HG02678 (cell line): Measurements from ENCODE around the gene SRP19.
A peak's percentile ranks its signal among the peaks of the same experiment; 100 is the strongest.
"Not testable (repeated sequence)": the region's sequence is repeated elsewhere in the genome, so short reads cannot be mapped to it uniquely, and the experiment has no call there.

Experiments
- ATAC-seq: cut with Tn5 transposase; IDR thresholded peaks from one replicate; pipeline ENCODE4 v1.9.1; 2021; ENCODE audit warnings: mild to moderate bottlenecking, moderate library complexity; ENCODE audit not compliant: unreplicated experiment

The SRP19 gene

GRCh38 chr5:112869948-112870347, 8.9 kb downstream of the SRP19 start:
- ATAC-seq = peak; percentile 85

DNA sequence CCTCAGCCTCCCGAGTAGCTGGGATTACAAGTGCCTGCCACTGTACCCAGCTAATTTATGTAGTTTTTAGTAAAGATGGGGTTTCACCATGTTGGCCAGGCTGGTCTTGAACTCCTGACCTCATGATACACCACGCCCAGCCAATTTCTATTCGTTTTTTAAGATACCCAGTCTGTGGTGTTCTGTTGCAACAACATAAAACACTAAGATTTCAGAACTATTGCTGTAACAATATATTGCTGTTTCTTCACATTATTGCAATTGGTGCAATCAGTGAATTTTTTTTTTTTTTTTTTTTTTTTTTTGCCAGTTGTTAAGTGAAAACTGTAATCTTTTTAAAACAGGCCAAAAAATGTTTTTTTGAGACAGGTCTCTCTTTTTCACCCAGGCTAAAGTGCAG, 9.9 kb downstream of the SRP19 start:
- ATAC-seq = no peak

- no peak for ATAC-seq
Measured at GRCh38 chr5:112876362-112876761, 15.3 kb downstream of the SRP19 start.

GRCh38 chr5:112878101-112878500, 17.0 kb downstream of the SRP19 start:
- no peak for ATAC-seq

DNA sequence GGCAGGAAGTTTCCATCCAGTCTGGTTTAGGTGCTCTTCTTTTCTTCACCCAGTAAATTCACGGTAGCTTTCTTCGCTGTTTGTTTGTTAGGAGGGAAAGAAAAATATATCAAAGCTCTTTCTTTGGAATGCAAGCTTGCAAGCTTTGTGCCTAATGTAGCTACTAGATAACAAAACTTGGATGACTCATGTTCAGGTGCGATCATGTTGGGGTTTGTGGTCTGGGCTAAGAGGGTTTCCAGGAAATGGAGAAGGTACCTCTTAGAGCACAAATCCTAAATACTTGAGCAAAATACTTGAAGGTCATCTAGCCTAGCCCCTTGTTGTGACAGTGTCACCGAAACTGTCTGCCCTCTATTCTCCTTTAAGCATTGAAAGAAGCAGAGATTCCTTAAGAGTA, 17.7 kb downstream of the SRP19 start:
- no peak for ATAC-seq

GRCh38 chr5:112880219-112880964, 19.3 kb downstream of the SRP19 start:
- ATAC-seq = no peak

- no peak for ATAC-seq
Measured at GRCh38 chr5:112883192-112883591, 22.1 kb downstream of the SRP19 start.

DNA sequence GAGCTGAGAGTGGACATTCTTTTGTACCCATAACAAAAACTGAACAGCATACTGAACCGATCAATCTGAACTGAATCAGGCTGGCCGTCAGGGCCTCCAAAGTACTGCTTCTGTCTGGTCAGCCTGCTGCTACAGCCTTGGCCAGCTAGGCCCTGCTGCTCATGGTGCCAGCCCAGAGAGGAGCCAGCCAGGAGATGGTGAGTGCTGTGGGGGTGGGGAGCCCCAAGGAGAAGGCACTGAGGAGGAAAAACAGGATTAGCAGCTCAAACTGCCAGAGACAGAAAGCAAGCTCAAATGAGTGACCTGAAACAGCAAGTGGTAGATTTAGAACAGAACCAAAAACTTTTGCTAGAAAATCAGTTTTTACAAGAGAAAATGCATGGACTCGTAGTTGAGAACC, 23.9 kb downstream of the SRP19 start:
- no peak for ATAC-seq

- no peak for ATAC-seq
Measured at GRCh38 chr5:112886975-112887374, 25.9 kb downstream of the SRP19 start.

DNA sequence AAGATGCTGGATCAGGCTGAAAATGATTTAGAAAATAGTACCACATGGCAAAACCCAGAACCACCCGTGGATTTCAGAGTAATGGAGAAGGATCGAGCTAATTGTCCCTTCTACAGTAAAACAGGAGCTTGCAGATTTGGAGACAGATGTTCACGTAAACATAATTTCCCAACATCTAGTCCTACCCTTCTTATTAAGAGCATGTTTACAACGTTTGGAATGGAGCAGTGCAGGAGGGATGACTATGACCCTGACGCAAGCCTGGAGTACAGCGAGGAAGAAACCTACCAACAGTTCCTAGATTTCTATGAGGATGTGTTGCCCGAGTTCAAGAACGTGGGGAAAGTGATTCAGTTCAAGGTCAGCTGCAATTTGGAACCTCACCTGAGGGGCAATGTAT, 31.0 kb downstream of the SRP19 start:
- not testable (repeated sequence) for ATAC-seq

- no peak for ATAC-seq
Measured at GRCh38 chr5:112892776-112893175, 31.7 kb downstream of the SRP19 start.

- ATAC-seq = no peak
Measured at GRCh38 chr5:112895682-112896081, 34.6 kb downstream of the SRP19 start.

GRCh38 chr5:112902561-112902960, 41.5 kb downstream of the SRP19 start:
- no peak for ATAC-seq

DNA sequence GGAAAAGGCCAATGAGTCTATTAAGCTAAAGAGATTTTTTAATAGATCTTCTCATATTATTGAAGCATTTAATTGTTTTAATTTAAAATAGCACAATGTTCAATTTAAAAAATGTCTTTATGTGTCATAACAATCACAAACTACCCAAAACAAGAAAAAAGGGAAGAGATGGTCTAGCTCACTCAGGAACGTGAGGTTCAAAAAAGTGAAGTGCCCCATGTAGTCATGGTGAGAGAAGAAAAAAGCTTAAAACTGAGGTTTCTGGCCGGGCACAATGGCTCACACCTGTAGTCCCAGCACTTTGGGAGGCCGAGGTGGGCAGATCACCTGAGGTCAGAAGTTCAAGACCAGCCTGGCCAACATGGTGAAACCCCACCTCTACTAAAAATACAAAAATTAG, 43.9 kb downstream of the SRP19 start:
- not testable (repeated sequence) for ATAC-seq

DNA sequence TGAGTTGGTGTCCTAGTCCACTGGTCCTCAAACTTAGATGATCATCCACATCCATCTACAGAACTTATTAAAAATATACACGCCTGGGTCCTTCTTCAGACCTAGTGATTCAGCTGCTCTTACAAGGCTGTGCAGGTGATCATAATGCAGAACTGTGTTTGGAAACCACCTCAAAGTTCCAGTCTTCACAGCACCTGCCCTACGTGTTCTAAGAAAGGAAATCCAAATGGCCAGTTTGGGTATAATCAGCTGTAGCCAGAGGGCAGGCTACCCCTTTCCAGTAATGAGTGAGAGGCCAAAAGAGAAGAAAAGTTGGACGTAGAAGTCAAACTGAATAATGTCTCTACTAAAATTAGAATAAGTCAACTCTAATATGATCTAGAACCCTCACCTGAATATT, 45.5 kb downstream of the SRP19 start:
- peak; percentile 54 for ATAC-seq

GRCh38 chr5:112907166-112907631, 46.1 kb downstream of the SRP19 start:
- ATAC-seq = peak; percentile 34

DNA sequence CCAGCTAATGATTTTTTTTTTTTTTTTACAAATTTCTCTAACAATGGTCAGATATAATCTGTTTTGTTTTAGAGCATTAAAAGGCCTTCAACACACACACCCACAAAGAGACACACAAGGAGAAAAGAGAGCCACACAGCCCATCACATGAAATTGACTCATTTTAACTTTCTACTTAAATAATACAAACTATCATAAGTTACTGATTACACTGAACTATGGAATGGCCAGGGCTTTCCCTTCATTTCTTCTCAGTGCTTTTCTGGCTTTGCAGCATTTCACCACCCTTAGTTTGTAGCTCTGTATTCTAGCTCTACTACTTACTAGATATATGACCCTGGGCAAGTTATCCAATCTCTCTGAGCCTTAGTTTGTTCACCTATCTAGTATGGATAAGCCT, 47.8 kb downstream of the SRP19 start:
- no peak for ATAC-seq

DNA sequence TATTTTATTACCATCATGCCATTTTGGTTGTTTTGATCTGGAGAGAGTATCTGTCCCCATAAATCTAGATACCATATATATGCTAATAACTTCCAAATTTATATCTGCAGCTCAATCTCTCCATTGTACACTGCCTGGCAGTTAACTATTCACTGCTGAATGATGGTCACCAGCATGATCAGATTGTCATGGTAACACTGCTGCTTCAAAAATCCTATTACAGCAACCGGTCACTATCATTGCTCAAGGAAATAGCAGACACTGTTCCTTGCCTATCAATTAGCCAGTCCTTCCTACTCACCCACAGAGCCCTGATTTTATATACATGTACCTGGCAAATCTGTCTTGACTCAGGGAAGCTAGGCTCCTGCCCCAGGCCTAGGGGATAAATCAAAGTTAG, 49.4 kb downstream of the SRP19 start:
- no peak for ATAC-seq

DNA sequence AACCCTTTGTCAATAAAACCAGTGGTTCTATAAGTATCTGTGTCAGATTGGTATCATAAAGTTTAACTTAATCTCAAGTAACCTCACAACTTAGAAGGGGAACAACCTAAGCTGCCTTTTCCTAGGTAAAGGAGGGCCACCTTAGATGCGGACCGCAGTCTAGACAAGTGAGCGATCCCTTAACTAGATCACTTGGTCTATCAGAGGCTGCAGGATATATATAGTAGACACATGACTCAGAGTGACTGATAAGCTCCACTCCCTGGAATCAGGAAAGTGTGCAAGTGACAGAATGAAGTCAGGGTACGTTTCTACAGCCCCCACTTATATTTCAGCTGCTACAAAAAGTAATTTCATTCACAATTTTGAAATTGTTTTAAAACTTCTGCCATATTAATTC, 53.5 kb downstream of the SRP19 start:
- no peak for ATAC-seq

- no peak for ATAC-seq
Measured at GRCh38 chr5:112915831-112916230, 54.7 kb downstream of the SRP19 start.

DNA sequence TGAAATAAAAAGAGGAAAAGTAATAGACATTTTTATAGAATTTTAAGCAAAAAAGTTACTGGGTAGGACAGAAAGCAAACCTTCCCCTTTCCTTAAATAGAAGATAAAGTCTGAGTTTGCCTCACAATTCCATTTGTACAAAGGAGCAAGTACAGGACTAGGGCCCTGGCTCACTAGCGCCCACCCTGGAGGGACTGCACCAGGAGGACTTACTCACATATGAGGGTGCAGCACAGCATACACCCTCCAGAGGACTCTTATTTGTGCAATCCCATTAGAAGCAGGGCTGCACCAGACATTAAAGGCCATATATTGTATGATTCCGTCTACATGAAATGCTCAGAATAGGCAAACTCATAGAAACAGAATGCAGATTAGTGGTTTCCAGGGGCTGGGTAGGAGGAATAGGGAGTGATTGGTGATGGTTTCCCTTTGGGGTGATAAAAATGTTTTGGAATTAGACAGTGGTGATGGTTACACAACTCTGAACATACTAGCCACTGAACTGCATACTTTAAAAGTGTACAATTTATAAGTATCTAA, 56.4 kb downstream of the SRP19 start:
- no peak for ATAC-seq

DNA sequence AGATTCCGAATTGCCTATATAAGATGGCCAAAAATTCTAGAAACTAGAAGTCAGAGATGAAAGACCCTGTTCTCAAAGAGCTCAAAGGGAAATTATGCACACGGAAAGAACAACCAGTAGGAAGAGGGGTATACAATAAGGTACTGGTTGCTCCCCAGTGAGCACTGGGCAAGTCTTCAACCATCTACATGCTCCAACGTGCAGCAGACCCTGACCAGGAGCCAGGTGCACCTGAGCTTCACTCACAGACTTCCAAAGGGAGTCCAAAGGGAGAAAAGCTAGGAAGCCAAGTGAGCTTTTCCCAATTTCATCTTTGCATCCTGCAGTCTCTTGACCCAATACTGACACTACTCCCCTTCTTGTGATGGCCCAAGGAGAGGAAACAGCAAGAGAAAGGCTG, 57.0 kb downstream of the SRP19 start:
- ATAC-seq = no peak

GRCh38 chr5:112918679-112919078, 57.6 kb downstream of the SRP19 start:
- ATAC-seq = no peak
